ENCODE results near the gene PERCC1.
"Not testable (repeated sequence)": the region's sequence is repeated elsewhere in the genome, so short reads cannot be mapped to it uniquely, and the experiment has no call there.

The PERCC1 gene

DNA sequence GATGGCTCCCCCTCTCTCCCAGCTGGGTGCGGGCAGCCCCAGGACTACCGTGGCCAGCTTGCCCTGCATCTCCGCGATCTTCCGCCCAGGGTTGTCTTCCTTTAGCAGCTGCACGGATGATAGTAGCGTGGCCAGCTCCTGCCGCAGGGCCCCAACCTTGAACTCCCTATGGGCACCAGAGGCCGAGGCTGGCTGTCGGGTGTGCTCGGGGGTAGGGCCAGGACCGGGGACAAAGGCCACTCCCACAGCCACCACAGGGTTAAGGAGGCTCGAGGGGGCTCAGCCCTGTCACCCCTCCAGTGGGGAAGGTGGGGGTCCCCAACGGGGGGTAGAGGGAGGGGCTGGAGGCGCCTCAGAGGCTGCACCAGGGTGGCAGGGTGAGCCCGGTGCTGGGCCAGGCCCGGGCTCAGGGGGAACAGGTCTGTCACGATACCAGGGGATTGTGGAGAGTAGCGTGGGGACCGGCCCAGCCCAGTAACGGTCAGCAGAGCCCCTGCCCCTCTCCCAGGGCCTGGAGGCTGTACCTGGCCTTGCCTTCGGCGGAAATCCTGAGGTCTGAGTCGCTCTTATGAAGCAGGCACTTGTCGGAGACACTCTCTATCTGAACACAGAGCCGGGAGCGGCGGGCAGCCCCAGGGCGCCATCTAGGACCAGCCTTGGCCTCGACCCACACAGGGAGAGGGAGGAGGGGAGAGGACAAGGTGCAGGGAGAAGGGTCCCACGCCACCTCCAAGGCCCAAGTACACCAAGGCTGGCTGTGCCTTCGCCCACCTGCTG, 5.2 kb downstream of the PERCC1 start:
- DNase-seq = no peak

DNA sequence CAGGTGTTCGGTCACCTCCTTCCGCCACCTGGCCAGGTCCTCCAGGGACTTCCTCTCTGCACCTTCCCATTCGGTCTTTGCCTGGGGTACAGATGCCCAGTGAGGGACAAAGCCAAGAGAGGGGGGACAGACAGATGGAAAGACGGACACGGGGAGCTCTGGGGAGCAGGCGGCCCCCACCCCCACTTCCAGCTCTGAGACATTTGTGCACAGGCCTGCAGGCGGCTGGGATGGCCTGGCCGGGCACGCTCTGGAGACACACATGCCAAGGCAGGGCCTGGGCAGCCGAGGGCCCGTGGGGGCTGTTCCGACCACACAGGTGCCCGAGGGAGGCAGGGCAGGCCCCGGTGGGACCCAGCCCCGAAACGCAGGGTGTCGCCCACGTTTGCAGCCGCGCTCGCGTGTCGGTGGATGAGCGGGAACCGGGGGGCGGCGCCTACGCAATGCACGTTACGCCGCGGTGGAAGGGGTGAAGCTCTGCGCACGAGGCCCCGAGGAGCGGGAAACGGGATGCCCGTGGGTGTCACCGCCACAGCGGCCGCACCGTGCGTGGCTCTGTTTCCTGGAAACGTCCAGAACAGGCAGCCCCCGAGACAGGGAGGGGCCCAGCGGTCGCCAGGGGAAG, 6.0 kb downstream of the PERCC1 start:
- DNase-seq = no peak

DNA sequence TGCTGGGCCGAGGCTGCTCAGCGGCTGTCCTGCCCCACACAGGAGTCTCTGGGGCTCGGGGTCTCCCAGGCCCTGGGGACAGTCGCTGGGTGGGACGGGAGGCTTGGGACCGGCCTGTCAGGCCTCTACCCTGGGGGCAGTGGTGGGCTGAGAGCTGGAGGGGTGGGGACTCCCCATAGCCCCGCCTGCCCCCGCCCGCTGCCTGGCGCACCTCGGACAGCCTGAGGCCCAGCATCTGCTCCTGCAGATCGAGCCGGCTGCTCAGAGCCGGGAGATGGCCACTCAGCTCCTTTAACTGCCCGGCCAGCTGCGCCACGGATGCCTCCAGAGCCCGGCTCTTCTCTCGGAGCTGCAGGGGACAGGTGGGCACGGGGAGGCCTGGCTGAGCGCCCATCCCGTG, 6.7 kb downstream of the PERCC1 start:
- no peak for DNase-seq

DNA sequence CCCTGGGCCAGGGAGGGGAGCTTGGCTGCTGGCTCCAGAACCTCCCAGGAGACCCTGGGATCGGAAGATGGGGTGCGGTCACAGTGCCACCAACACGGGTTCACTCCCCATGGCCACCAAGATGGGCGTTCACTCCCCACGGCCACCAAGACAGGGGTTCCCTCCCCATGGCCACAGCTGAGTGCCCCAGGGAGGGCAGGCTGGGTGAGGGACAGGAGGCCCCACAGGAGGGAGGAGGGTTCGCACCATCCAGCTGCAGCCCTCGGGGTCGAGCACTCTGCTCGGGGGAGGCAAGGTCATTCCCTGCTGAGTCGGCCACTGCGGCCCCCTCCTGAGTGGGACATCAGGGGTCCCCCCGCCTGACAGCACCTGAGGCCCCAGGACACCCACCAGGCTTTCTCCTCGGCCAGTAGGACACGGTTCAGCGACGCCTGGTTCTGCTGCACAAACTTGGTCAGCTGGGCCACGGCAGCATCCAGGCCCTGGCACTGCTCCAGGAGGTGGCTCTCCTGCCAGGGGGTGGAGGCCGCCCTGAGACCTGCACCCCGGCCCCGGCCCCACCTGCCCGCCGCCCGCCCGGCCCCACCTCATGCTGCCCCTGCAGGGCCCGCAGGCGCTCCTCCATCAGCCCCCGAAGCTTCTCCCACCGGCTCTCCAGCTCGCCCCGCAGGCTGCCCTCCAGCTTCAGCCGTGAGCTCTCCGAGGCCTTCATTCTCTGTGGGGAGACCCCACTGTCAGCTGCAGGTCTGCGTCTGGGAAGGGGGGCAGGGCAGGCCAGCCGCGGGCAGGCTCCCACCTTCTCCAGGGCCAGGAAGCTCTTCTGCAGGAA, 7.6 kb downstream of the PERCC1 start:
- DNase-seq = no peak

DNA sequence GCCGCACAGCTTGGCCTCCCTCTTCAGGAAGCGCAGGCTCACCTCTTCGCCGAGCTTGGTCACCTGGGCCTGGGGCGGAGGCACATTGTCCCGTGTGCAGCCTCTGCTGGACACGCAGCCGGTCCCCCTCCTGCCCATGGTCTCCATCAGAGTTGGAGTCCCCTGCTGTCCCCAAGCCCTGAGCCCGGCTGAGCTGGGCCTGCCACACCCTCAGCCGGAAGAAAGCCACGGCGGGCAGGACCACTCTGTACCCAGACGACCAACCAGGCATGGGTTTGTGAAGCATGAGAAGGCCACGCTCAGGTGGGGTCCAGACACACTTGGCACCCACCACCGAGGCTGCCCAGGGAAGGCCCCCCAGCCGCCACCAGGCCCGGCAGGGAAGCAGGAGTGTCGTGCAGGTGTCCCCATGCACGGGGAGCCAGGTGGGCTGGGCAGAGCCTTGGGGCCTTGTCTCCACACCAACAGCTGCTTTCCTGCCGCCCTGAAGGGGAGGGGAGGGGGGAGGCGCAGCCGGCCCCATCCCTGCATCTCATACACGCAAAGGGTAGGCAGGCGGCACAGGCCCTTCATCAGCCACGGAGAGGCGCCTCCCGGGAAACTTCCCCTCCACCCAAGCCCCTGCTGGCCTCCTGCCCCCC, 8.3 kb downstream of the PERCC1 start:
- no peak for DNase-seq

DNA sequence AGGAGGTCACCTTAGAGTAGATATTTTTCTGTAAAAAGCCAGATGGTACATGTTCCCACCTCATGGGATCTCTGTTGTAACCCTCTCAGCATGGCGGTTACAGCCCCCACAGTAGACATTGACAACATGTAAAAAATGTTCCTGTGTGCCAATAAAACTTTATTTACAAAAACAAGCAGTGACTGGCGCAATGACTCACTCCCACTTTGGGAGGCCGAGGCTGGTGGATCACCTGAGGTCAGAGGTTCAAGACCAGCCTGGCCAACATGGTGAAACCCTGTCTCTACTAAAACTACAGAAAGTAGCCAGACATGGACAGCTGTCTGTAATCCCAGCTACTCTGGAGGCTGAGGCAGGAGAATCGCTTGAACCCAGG, 8.8 kb downstream of the PERCC1 start:
- DNase-seq = not testable (repeated sequence)

DNA sequence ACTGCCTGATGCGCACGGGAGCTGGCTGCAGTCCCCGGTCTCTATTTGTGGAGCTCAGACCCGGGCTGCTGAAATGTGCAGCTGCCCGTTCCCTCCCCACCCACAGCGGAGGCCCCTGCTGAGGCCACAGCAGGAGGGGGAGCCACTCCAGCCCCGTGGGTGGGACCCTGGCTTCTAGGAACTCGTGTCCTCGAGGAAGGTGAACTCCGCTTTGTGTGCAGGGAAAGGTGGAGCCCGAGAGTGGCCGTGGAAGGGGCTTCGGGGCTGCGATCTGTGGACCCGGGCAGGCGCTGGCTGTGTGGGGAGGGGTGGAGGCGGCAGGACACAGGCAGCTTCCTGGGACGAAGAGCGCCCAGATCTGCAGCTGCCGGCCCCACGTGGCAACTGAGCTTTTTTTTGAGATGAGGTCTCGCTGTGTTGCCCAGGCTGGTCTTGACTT, 10.5 kb downstream of the PERCC1 start:
- no peak for DNase-seq

DNA sequence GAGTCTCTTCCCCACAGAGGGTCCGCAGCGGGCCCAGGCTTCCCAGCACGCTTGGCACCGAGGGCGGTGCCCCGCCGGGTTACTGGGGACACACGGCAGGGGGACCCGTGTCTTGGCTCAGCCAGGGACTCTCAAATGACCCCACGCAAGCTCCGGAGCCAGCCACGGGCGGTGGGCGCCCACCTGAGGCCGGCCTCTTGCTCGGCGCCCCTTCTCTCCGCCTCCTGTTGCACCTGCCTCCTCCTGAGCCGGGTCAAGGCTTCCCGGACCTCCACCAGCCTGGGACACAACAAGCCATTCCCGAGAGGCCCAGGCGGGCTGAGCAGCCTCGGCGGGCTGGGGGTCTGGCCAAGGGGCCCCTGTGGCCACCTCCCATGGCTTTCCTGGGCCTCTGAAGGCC, 11.8 kb downstream of the PERCC1 start:
- no peak for DNase-seq

DNA sequence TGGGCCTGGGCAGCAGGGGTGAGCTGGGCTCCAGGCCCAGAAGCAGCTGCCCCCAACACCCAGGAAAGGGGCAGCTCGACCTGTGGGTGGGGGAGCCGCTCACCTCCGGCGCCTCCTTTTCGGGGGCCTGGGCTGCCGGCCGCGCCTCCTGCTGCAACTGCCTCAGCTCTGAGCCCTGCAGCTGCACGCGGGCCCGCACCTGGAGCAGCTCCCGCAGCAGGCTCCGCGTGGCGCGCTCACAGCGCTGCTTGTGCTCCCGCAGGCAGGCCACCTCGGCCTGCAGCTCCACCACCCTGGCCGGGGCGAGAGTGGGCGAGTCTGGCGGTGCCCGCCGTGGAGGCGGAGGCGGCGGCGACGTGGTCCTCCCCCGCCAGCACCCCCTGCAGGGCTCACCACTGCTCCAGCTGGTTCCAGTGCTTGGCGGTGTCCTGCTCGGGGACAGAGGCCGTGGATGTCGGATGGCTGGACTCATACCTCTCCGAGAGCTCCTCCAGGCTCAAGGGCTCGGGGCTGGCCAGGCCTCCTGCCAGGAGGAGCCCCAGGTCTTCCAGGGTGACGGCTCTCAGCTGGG, 12.6 kb downstream of the PERCC1 start:
- DNase-seq = no peak

DNA sequence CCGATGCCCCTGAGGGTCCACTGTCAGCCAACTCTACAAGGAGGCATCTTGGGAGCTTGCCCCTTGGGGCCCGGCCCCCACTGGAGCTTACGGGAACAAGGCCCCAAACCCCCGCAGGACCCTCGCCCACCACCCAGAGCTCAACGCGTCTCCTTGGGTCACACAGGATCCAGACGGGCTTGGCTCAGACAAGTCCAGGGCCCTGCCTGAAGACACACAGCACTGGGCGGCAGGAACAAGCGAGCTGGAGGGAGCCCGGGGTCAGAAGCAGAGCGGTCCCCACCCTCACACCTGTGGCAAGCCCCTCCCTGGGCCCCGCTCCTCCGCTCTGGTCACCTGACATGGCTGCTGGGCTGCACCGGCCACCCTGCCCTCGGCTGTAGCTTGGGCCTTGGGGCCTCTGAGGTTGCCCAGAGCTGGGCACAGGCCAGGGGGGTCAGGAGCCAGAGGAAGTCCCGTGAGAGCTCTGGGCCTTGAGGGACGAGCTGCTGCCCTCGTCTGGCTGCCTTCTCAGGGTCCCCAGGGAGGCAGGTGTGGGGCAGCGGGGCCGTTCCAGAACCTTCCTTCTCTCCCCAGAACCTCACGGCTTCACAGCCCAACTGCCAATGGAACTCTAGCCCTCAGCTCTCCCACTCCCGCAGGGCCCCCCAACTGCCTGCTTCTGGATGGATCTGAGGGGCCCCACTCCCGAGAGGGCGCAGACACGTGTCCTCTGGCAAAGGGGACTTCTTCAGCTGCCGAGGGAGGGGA, 13.3 kb downstream of the PERCC1 start, which contains the start of gene CCDC154:
Gene CCDC154, minus strand, starts transcription at position 577 of the 750 bp plus-strand sequence. Its CDS starts 234 bp downstream, at position 343.
- DNase-seq = no peak

DNA sequence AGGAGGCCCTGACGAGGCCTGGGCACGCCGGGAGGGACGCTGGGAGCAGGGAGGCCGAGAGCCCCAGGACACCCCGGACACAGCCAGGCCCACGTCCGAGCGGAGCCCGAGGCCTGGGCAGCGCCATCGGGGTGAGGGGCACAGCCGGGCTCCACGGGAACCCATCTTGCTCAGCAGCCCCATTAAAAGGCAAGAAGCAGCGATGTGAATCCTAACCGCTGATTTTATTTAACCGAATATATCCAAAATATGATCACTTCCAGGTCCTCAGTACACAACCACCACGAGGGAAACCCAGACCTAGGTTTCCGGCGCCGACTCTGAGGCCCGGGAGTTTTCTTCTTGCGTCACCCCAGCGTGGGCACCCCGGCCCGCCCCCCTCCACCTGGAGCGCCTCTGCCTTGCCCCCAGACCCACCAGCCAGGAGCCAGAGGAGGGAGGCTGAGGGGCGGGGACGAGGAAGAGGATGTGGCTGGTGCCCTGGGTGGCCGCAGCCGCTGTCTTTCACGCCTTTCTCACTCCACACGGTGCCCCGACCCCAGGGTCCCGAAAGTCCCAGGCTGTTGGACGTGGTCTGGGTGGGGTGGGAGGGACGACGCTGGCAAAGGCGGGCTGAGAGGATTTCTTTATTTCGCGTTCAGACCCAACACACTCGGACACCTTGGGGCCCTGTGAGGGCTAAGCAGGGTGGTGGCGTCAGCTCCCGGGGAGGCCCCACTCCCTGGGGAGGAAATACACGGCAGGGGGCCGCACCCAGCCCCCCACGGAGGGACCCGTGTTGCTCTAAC, 14.0 kb downstream of the PERCC1 start:
- no peak for DNase-seq

DNA sequence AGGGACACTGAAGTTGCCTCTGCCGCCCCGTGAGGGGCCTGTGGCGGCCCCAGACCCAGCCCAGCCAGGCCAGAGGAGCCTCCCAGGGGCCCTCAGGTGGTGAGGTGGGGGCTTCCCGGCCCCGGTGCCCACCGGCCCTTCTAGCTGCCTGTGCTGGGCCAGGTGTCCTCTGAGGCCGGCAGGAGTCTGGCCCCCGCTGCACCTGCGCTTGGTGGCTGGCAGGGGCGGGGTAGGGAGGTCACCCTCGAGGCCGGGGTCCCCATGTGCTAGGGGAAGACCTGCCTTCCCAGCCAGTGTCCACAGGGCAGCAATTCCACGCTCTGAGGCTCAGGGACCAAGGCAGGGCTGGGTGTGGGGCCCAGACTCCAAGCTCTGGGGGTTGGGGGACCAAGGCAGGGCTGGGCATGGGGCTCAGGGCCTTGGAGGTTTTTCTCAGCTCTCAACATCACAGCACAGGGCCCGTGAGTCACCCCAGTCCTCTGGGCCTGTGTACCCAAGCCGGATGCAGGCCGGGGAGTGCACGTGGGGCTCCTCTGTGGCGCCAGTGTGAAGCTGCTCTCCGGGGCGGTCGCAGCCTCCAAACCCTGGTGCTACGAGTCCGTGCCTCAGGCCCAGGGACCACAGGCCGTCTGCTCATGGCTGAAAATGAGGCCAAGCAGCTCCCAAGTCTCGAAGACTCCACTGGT, 14.8 kb downstream of the PERCC1 start:
- no peak for DNase-seq

DNA sequence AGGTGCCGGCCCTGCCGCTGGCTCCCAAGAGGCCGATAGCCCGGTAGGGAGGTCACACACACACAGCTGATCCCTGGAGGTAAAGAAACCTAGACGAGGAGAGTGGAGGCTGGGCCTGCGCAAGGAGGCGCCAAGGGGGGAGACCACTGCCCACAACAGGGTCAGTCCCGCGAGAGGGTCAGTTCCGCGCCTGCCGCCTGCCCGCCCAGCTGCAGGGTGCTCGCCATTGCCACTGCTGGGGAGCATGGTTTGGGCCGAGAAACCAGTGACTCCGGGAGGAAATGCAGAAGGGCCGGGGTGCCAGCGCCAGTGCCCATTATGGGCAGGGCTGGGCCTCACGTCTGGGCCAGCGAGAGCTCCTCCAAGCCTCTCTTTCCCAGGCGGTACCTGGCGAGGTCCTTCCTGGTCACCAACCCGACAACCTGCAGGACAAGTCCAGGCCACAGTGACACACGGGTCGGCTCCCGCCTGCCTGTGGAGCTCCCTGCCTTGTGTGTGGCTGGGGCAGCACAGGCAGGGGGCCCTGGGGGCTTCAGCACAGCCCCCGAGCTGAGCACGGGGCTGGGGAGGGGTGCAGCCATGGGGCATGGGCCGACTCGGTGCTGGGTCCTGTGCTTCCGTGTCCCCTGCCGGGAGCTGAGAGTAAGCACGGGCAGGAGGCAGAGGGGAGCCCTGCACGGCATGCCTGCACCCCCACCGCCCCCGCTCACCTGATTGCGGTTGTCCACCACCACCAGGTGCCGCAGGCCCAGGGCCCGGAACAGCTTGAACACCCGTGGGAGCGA, 15.6 kb downstream of the PERCC1 start:
- DNase-seq = no peak

DNA sequence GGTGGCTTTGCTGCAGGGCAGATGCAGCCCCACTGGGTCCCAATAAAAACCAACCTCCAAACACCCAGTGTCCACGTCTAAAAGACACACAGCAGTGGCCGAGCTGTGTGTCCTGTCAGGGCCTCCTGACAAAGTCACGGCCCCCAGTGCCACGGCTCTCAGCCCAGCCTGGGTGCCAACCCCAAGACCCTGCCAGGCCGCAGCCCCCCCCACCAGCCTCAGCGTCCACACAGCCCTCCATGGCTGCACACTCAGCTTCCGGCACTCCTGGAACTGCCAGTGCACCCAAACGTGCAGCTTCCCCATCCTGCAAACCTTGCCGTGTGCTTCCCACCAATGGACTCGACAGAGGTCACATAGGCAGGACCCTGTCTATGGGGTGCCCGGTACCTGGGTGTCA, 17.1 kb downstream of the PERCC1 start:
- DNase-seq = no peak

DNA sequence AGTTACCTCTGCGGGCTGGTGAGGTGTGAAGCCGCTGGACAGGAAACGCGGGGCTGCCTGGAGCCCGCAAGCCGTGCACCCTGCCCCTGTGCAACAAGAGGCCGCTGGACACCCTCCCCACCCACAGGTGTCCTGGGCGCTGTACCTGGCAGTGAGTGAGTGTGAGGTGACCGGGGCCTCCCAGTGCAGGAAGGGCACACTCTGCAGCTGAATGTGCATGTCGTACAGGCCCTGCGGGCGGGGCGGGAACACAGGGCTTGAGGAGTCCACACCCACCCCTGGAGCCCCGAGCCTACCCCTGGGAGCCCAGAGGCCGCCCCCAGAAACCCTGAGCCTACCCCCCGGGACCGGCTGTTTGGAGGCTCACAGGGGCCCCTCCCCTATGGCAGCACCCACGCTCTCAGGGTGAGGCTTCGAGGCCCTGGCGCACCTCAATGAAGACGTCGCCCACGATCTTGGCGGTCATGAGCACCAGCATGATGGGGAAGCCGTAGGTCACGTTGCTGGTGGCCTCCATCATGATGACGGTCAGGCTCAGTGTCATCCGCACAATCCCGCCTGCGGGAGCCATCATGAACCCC, 17.7 kb downstream of the PERCC1 start:
- no peak for DNase-seq

DNA sequence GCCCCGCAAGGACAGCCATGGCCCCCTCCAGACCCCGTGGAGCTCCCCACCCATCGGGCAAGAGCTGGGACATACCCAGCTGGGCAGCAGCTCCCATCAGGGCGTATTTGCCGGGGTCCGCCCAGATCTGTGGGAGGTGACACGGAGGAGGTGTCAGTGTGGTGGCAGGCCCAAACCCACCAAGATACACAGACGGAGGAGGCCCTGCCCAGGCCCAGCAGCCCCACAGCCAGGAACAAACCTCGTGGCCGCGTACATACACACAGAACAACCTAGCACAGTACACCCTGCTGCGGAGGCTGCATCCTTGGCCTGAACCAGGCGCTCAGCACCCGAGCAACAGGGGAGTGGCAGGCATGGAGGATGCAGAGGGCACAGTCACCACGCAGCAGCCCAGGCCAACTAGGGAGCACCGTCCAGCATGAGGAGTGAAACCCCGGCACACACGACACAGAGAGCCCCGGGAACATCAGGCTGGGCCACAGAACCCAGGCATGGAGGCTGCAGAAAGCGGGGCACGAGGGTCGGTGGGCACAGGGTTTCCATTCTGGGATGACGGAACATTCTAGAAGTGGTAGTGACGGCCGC, 18.4 kb downstream of the PERCC1 start:
- DNase-seq = no peak

DNA sequence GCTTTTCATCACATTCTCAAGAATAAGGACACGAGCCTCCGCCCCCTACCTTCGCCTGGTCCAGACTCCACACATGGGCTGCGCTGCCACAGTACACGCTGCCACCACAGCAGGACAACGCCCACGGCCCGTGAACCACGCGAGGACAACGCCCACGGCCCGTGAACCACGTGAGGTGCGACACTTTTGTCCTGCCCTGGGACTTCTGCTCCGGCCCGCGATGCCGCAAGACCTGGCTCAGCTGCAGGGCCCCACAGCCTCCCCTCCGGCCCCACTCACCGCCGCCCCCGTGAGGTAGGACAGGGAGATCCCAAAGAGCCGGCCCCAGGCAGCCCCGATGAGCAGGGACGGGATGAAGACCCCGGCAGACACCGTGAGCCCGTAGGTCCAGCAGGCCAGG, 19.3 kb downstream of the PERCC1 start:
- no peak for DNase-seq

DNA sequence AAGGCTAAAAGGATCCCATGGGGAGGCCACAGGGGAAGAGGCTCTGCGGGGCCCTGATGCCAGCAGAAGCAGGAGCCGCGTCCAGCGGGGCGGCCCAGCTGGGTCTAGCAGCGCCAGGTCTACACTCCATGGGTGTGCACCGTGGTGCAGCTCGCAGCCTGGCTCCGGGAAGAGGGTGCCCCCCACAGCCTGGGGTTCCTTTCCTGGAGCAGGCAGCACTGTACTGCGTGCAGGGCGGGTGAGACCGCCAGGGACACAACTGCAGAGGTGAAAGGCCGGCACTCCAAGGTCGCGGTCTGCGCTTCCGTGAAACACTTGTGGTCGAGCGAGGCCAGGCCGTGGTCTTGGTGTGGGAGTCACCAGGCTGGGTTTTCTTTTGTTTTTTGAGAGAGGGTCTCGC, 20.0 kb downstream of the PERCC1 start:
- no peak for DNase-seq

Measured in stimulated activated CD4-positive, alpha-beta T cell treated with anti-CD3 and anti-CD28 coated beads, Interleukin-2, amount 100 ng/mL, for 48 hours (primary cell).